ENCODE data around the gene NAA25.
"Not testable (repeated sequence)": the region's sequence is repeated elsewhere in the genome, so short reads cannot be mapped to it uniquely, and the experiment has no call there.

The NAA25 gene

GRCh38 chr12:112116232-112117060 is 7.9 kb upstream of the NAA25 start:
- DNase-seq (ENCODE audit: low spot score): peak; percentile 79

- no peak for DNase-seq (ENCODE audit: low spot score)
Observed at GRCh38 chr12:112115259-112116045, 6.9 kb upstream of the NAA25 start.

GRCh38 chr12:112112409-112113133 is 4.0 kb upstream of the NAA25 start:
- no peak for DNase-seq (ENCODE audit: low spot score)

GRCh38 chr12:112111931-112112330 is 3.3 kb upstream of the NAA25 start:
- no peak for DNase-seq (ENCODE audit: low spot score)

GRCh38 chr12:112110787-112111662 is 2.4 kb upstream of the NAA25 start:
- not testable (repeated sequence) for DNase-seq (ENCODE audit: low spot score)

GRCh38 chr12:112107306-112108201 is 1.0 kb downstream of the NAA25 start:
- DNase-seq (ENCODE audit: low spot score): peak; percentile 26

GRCh38 chr12:112105891-112106290 is 2.7 kb downstream of the NAA25 start:
- no peak for DNase-seq (ENCODE audit: low spot score)

GRCh38 chr12:112103758-112104503 is 4.7 kb downstream of the NAA25 start:
- DNase-seq (ENCODE audit: low spot score): no peak

- not testable (repeated sequence) for DNase-seq (ENCODE audit: low spot score)
Observed at GRCh38 chr12:112102746-112103145, 5.8 kb downstream of the NAA25 start.

- no peak for DNase-seq (ENCODE audit: low spot score)
Observed at GRCh38 chr12:112102127-112102526, 6.5 kb downstream of the NAA25 start.

GRCh38 chr12:112100500-112100899 is 8.1 kb downstream of the NAA25 start:
- DNase-seq (ENCODE audit: low spot score): not testable (repeated sequence)

GRCh38 chr12:112097641-112098040 is 10.9 kb downstream of the NAA25 start:
- DNase-seq (ENCODE audit: low spot score): no peak

- no peak for DNase-seq (ENCODE audit: low spot score)
Observed at GRCh38 chr12:112096667-112097066, 11.9 kb downstream of the NAA25 start.

- DNase-seq (ENCODE audit: low spot score): no peak
Observed at GRCh38 chr12:112096070-112096469, 12.5 kb downstream of the NAA25 start.

GRCh38 chr12:112091563-112091962 is 17.0 kb downstream of the NAA25 start:
- no peak for DNase-seq (ENCODE audit: low spot score)

GRCh38 chr12:112087851-112088250 is 20.7 kb downstream of the NAA25 start:
- DNase-seq (ENCODE audit: low spot score): no peak

GRCh38 chr12:112087055-112087850 is 21.3 kb downstream of the NAA25 start:
- no peak for DNase-seq (ENCODE audit: low spot score)

GRCh38 chr12:112066566-112066965 is 42.0 kb downstream of the NAA25 start:
- no peak for DNase-seq (ENCODE audit: low spot score)

GRCh38 chr12:112063273-112063672 is 45.3 kb downstream of the NAA25 start:
- DNase-seq (ENCODE audit: low spot score): no peak
